LNCAP (cell line): ENCODE results near the gene TTC9B.

ENCODE experiments used
- TF ChIP-seq, protein P1 (sequence below): fragments of 450-650 bp; IDR thresholded peaks from 2 replicates; pipeline ENCODE4 v1.5.1; 2017; ENCODE audit warnings: mild to moderate bottlenecking

Gene TTC9B

DNA sequence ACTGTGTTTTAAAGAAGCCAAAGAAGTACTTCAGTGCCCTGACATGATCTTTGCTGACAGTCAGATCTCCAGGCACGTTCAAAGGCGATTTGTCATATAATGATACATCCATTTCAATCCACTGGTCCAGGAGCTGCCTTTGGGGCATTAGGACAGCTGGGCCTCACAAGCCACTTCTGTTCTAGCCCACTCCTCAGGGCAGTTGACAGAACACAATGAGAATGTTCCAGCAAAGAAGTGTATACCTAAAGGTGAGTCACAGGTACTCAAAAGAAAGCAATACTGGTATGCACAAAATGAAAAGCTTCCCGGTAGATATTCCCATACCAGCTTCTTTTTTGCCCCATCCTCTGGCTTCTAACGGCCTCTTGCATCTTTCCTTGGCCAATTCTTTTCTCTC lies 39.4 kb downstream of the TTC9B start:
- TF ChIP-seq, protein P1, sequence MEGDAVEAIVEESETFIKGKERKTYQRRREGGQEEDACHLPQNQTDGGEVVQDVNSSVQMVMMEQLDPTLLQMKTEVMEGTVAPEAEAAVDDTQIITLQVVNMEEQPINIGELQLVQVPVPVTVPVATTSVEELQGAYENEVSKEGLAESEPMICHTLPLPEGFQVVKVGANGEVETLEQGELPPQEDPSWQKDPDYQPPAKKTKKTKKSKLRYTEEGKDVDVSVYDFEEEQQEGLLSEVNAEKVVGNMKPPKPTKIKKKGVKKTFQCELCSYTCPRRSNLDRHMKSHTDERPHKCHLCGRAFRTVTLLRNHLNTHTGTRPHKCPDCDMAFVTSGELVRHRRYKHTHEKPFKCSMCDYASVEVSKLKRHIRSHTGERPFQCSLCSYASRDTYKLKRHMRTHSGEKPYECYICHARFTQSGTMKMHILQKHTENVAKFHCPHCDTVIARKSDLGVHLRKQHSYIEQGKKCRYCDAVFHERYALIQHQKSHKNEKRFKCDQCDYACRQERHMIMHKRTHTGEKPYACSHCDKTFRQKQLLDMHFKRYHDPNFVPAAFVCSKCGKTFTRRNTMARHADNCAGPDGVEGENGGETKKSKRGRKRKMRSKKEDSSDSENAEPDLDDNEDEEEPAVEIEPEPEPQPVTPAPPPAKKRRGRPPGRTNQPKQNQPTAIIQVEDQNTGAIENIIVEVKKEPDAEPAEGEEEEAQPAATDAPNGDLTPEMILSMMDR = no peak

DNA sequence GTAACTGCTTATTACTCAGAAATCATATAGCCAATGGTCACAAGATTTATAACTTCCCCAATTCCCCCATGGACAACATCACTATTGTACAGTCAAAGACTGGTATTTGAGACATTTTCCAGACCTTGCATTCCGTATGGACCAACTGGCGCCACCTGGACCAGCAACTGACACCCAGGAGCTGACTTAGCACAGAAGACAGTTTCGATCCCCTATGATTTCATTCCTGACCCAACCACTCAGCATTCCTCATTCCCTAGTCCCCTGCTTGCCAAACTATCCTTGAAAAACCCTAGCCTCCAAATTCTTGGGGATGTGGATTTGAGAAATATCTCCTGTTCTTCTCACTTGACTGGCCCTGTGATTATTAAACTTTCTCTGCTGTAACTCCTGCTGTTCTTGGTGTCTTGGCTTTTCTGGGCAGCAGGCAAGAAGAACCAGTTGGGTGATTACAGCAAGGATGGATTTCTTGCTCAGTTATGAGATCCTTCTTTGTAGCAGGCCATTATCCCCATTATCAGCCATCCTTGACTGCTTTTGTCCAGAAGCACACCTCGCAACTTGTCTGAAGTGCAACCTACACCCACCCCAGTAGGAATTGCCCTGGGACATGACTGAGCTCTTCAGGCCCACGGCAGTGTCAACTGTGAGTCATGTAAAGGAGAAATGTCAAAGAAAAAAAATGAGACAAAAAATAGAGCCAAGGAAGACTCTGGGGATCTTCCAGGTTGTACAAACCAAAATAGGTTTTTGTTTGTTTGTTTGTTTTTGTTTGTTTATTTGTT lies 40.7 kb downstream of the TTC9B start:
- TF ChIP-seq, protein P1 = no peak

DNA sequence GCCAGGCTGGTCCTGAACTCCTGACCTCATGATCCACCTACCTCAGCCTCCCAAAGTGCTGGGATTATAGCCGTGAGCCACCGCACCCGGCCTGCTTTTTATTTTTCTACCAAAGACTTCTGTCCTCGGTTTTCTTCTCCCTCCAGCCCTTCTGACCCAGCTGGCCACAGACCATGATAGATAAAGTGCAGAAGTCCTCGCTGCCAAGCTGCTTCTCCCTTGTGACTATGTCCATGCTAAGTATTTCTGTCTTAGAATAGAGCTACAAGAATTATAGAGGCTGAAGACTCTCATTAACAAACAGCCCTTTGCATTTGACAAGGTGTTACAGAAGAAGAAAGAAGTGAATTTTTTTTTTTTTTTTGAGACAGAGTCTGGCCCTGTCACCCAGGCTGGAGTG lies 42.4 kb downstream of the TTC9B start:
- TF ChIP-seq, protein P1 = no peak

DNA sequence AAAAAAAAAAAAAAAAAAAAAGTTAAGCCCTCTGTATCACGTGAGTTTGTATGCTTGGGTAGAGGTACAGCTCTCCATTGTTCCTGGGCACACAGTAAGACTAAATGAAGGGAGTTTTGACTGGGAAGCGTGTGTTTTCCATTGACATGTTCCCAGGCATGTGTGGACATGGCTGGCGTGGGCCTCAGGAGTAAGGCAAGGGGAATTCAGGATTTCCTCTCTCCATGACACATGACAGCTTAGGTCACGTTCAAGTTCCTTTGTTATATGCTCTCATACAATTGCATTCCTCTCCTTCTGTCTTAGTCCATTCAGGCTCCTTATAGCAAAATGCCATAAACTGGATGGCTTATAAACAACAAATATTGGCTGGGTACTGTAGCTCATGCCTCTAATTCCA lies 44.1 kb downstream of the TTC9B start:
- TF ChIP-seq, protein P1 = no peak
